H1 (cell line): ENCODE results near the gene BCAR3.

Experiments used
- EZH2 ChIP-seq: fragments of 200-600 bp; sonication (generic); IDR thresholded peaks from 2 replicates; pipeline ENCODE4 v1.7.1; 2012; ENCODE audit warnings: low read depth, mild to moderate bottlenecking, moderate library complexity, low read length, inconsistent platforms; ENCODE audit not compliant: severe bottlenecking
- GTF2F1 ChIP-seq: IDR thresholded peaks from 2 replicates; pipeline ENCODE4 v1.6.1; 2012; ENCODE audit warnings: low read depth, low read length, improper control_type of control experiment, borderline replicate concordance
- RAD21 ChIP-seq, 2 experiments: IDR thresholded peaks in 1 of 2; conservative IDR thresholded peaks in 1 of 2; 2 replicates each; pipeline ENCODE4 v1.6.1; 2011; ENCODE audit warnings: low read depth in 2 of 2, low read length in 2 of 2, improper control_type of control experiment in 1 of 2, inconsistent platforms in 1 of 2, mild to moderate bottlenecking in 1 of 2, moderate library complexity in 1 of 2
- TF ChIP-seq, protein P1 (sequence below), 3 experiments: IDR thresholded peaks; 1 replicate in 2 of 3; 2 replicates in 1 of 3; pipeline versions ENCODE4 v1.5.1 to v1.6.1; 2011; ENCODE audit warnings: low read length in 3 of 3, mild to moderate bottlenecking in 3 of 3, inconsistent platforms in 2 of 3, low read depth in 1 of 3, moderate library complexity in 1 of 3; ENCODE audit not compliant: insufficient read depth in 1 of 3; ENCODE audit errors: control extremely low read depth in 1 of 3

DNA sequence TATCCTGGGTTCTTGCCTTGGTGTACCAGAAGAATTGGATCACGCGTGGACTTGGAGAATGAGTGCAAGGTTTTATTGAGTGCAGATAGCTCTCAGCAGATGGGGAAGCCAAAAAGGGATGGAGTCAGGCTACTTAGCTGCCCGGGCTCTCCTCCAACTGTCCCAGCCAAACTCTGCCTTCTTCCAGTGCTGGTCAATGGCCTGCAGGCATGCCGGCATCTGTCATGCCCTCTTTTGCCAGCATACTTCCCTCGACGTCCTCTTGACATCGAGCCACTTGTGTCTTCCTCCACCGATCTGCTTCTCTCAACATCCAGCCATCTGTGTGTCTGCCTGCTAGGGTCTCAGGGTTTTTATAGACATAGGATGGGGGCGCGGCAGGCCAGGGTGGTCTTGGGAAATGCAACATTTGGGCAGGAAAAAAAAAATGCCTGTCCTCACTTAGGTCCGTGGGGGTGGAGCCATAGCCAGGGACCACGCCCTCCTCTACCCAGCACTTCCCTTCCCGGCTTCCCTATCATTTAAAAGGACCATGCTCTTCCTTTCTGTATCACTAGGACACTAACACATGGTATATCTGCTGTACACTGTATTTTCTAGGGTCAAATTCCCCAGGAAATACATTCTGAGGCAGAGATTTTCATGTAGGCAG is 47.0 kb upstream of the BCAR3 start:
- TF ChIP-seq EZH2 (no peak), RAD21 (IDR thresholded peaks at IDR 0.05 in 1 of 2, conservative IDR thresholded peaks at IDR 0.05 in 1 of 2; ENCODE audit: low read depth in 2 of 2, low read length in 2 of 2) (no peak), GTF2F1 (no peak)
- TF ChIP-seq, protein P1, sequence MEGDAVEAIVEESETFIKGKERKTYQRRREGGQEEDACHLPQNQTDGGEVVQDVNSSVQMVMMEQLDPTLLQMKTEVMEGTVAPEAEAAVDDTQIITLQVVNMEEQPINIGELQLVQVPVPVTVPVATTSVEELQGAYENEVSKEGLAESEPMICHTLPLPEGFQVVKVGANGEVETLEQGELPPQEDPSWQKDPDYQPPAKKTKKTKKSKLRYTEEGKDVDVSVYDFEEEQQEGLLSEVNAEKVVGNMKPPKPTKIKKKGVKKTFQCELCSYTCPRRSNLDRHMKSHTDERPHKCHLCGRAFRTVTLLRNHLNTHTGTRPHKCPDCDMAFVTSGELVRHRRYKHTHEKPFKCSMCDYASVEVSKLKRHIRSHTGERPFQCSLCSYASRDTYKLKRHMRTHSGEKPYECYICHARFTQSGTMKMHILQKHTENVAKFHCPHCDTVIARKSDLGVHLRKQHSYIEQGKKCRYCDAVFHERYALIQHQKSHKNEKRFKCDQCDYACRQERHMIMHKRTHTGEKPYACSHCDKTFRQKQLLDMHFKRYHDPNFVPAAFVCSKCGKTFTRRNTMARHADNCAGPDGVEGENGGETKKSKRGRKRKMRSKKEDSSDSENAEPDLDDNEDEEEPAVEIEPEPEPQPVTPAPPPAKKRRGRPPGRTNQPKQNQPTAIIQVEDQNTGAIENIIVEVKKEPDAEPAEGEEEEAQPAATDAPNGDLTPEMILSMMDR (IDR thresholded peaks at IDR 0.05; ENCODE audit: control extremely low read depth in 1 of 3, insufficient read depth in 1 of 3, low read depth in 1 of 3, low read length in 3 of 3): no peak
